ENCODE measurements around the gene LRP1B. TPM values are rescaled to one million over a fixed set of nuclear protein-coding genes. Genes with fewer than 3 reads are reported as not detected.

Gene LRP1B
- total and polyA plus RNA-seq, 2 donors (not counting 1 experiment from before 2014, with no cell fraction given), result not detected

DNA sequence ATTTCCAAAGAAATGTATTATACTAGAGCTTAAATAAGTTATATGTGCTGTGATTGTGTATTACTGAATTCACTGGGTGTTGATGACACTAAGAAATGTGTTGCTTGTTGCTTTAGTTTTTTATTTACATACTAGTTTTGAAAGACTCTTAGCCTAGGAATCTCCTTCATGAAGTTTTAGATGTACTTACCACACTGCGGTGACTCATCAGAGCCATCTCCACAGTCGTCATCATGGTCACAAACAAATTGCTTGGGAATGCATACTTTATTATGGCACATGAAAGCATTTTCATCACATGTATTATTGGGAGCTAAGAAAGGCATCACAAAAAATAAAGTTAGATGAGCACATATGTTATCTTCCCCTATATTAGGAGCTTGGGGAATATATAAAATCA, 1624.2 kb downstream of the LRP1B start:
- Histone ChIP-seq H3K4me1 (ENCODE audit: control insufficient read depth in 2 of 2, insufficient read depth in 2 of 2, low read length in 2 of 2) (no peaks in the 10 kb centered on the region), H2AFZ (ENCODE audit: insufficient read depth, low read depth, low read length, poor library complexity, severe bottlenecking) (no peak overlapping the region), H3K4me2 (replicated peaks; ENCODE audit: low read depth, low read length, poor library complexity, severe bottlenecking) (no peak overlapping the region), H3K27ac (ENCODE audit: low read length in 2 of 2) (no peak overlapping the region), H3K27me3 (replicated peaks in 1 of 4; ENCODE audit: control extremely low read depth in 1 of 4, control insufficient read depth in 3 of 4, insufficient read depth in 4 of 4, low read length in 3 of 4) (no peaks in the 10 kb centered on the region), H3K4me3 (ENCODE audit: control extremely low read depth in 1 of 5, extremely low read depth in 1 of 5, insufficient read depth in 1 of 5, low read depth in 2 of 5, low read length in 4 of 5) (no peak overlapping the region), H3K9me3 (ENCODE audit: control extremely low read depth in 1 of 3, control insufficient read depth in 2 of 3, insufficient read depth in 1 of 3, low read length in 2 of 3) (peaks cover 0 to 1% (median 0%) of the 10 kb centered on the region in 3 donors), H4K20me1 (ENCODE audit: control insufficient read depth, insufficient read depth, low read length, poor library complexity, severe bottlenecking) (no peaks in the 10 kb centered on the region), H3K9ac (ENCODE audit: low read length) (no peak overlapping the region), H3K79me2 (ENCODE audit: control insufficient read depth, insufficient read depth, low read length) (no peaks in the 10 kb centered on the region), H3K36me3 (replicated peaks in 1 of 2; ENCODE audit: control extremely low read depth in 1 of 2, control insufficient read depth in 1 of 2, extremely low read depth in 1 of 2, insufficient read depth in 2 of 2, low read length in 1 of 2) (no peaks in the 10 kb centered on the region)
- H3K27me3 Mint-ChIP-seq, result no peaks in the 10 kb centered on the region
- H3K4me3 Mint-ChIP-seq, result no peak overlapping the region
- TF ChIP-seq CTCF (IDR thresholded peaks at IDR 0.05) (no peak), EZH2 (IDR thresholded peaks at IDR 0.05; ENCODE audit: borderline replicate concordance, insufficient read depth, low read depth, low read length, poor library complexity, severe bottlenecking) (no peak)
- peaks cover 5% of the 10 kb centered on the region for H3K9me3 Mint-ChIP-seq (ENCODE audit: insufficient read depth)
- no peak for DNase-seq
- H3K4me1 Mint-ChIP-seq, result no peaks in the 10 kb centered on the region
- ChIA-PET CTCF (no interaction called here), POLR2A (no interaction called here)
- ATAC-seq (ENCODE audit: low read depth), result no peak
- no peak overlapping the region for H3K27ac Mint-ChIP-seq
- intact Hi-C loops (cut with micrococcal nuclease), result no loop called here
- no CpG with 5 or more reads among the region's 2 CpGs for WGBS (ENCODE audit: insufficient coverage)

- intact Hi-C loops (cut with micrococcal nuclease), result no loop called here
- Histone ChIP-seq H2AFZ (ENCODE audit: insufficient read depth, low read depth, low read length, poor library complexity, severe bottlenecking) (no peak overlapping the region), H4K20me1 (ENCODE audit: control insufficient read depth, insufficient read depth, low read length, poor library complexity, severe bottlenecking) (no peaks in the 10 kb centered on the region), H3K9me3 (ENCODE audit: control extremely low read depth in 1 of 3, control insufficient read depth in 2 of 3, insufficient read depth in 1 of 3, low read length in 2 of 3) (no peaks in the 10 kb centered on the region), H3K79me2 (ENCODE audit: control insufficient read depth, insufficient read depth, low read length) (no peaks in the 10 kb centered on the region), H3K4me1 (ENCODE audit: control insufficient read depth in 2 of 2, insufficient read depth in 2 of 2, low read length in 2 of 2) (no peaks in the 10 kb centered on the region), H3K36me3 (replicated peaks in 1 of 2; ENCODE audit: control extremely low read depth in 1 of 2, control insufficient read depth in 1 of 2, extremely low read depth in 1 of 2, insufficient read depth in 2 of 2, low read length in 1 of 2) (no peaks in the 10 kb centered on the region), H3K4me3 (ENCODE audit: control extremely low read depth in 1 of 5, extremely low read depth in 1 of 5, insufficient read depth in 1 of 5, low read depth in 2 of 5, low read length in 4 of 5) (no peak overlapping the region), H3K9ac (ENCODE audit: low read length) (no peak overlapping the region), H3K4me2 (replicated peaks; ENCODE audit: low read depth, low read length, poor library complexity, severe bottlenecking) (no peak overlapping the region), H3K27me3 (replicated peaks in 1 of 4; ENCODE audit: control extremely low read depth in 1 of 4, control insufficient read depth in 3 of 4, insufficient read depth in 4 of 4, low read length in 3 of 4) (no peaks in the 10 kb centered on the region), H3K27ac (ENCODE audit: low read length in 2 of 2) (no peak overlapping the region)
- ChIA-PET CTCF (no interaction called here), POLR2A (no interaction called here)
- 38% methylated on average over 2 of the region's 2 CpGs for WGBS (ENCODE audit: insufficient coverage)
- TF ChIP-seq CTCF (IDR thresholded peaks at IDR 0.05) (no peak), EZH2 (IDR thresholded peaks at IDR 0.05; ENCODE audit: borderline replicate concordance, insufficient read depth, low read depth, low read length, poor library complexity, severe bottlenecking) (no peak)
- Mint-ChIP-seq H3K9me3 (ENCODE audit: insufficient read depth) (peaks cover 5% of the 10 kb centered on the region), H3K4me1 (no peaks in the 10 kb centered on the region), H3K27ac (no peak overlapping the region), H3K27me3 (no peaks in the 10 kb centered on the region), H3K4me3 (no peak overlapping the region)
- DNase-seq (no peak), ATAC-seq (ENCODE audit: low read depth) (no peak)
These were observed 1626.2 kb downstream of the LRP1B start for GRCh38 chr2:140504601-140505000.
